ENCODE results near the gene GBP6. TPM values are rescaled to one million over a fixed set of nuclear protein-coding genes. Genes with fewer than 3 reads are reported as not detected.

GBP6 gene
- total RNA-seq, 2 experiments from 2014 or later, result 0.46 to 0.53 TPM

DNA sequence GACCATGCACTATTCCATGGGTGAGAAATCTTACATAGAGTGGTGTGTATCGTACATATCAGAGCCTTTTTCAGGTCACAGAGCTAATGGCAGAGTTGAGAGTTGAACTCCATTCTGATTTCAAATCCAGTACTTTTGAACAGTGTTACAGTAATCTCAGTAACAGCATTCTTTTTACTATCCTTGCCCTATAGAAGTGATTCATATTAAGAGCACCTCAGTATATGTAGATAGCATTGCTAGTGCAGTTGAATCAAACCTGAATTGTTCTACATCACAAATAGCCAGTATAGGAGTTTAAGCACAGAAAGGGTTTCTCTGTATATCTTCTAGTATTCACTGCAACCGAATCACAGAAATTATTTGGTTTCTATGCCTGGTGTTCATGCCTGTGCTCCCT, 11.4 kb upstream of the GBP6 start:
- Mint-ChIP-seq H3K27me3 (no peaks in the 10 kb centered on the region), H3K4me1 (peaks cover 32% of the 10 kb centered on the region), H3K9me3 (ENCODE audit: low read depth) (no peaks in the 10 kb centered on the region), H3K27ac (no peak overlapping the region), H3K4me3 (no peak overlapping the region), H3K36me3 (ENCODE audit: low read depth) (no peaks in the 10 kb centered on the region)
- ChIA-PET CTCF (interaction anchor here (0.5 kb wide), 1 partner anchor 260 kb away, joined by 3 read pairs; no protein-coding TSS in a partner anchor), POLR2A (interaction anchor here (0.6 kb wide), 1 partner anchor 99 kb away, joined by 3 read pairs; no protein-coding TSS in a partner anchor)
- DNase-seq (no peak), ATAC-seq (peak; percentile 66)
- intact Hi-C loops (cut with DNase I, micrococcal nuclease), result no loop called here

DNA sequence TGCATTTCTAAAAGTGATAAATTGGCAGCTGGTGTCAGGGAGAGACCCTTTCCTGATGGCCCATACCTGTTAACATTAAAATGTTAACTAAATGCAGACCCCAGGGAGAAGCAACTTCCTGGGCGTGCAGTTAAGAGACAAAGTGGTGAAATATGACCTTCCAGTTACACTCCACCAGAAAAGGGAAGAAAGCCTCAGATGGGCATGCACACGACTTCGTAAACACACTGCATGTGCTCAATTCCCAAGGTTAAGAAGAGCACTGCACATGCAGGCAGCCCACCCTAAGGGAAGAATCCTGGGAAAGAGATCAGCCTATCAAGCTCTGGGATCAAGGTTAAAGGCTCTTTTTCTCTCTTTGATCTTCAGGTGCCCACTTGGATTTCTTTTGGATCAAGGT, 9.7 kb upstream of the GBP6 start:
- DNase-seq, result no peak
- CTCF ChIA-PET, result no interaction called here
- Mint-ChIP-seq H3K27ac (no peak overlapping the region), H3K9me3 (ENCODE audit: low read depth) (no peaks in the 10 kb centered on the region), H3K4me1 (peaks cover 47% of the 10 kb centered on the region), H3K27me3 (no peaks in the 10 kb centered on the region), H3K36me3 (ENCODE audit: low read depth) (no peaks in the 10 kb centered on the region), H3K4me3 (no peak overlapping the region)
- POLR2A ChIA-PET, result no interaction called here
- ATAC-seq, result no peak
- intact Hi-C loops (cut with DNase I, micrococcal nuclease), result no loop called here

DNA sequence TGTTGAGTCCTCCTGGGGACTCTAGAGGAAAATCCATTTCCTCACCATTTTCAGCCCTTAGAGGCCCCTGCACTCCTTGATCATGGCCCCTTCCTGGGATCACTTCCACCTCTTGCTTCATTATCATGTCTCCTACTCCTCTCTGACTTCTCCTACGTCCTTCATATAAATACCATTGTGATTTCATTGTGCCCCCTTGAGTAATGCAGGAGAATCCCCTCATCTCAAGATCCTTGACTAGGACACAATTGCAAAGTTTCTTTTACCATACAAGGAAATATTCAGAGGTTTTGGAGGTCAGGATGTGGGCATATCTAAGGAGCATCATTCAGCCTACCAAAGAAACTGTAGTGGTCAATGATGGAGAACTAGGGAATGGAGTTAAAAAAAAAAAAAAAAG, 8.8 kb upstream of the GBP6 start:
- ATAC-seq, result no peak
- intact Hi-C loops (cut with DNase I, micrococcal nuclease), result no loop called here
- H3K27ac Mint-ChIP-seq, result no peak overlapping the region

DNA sequence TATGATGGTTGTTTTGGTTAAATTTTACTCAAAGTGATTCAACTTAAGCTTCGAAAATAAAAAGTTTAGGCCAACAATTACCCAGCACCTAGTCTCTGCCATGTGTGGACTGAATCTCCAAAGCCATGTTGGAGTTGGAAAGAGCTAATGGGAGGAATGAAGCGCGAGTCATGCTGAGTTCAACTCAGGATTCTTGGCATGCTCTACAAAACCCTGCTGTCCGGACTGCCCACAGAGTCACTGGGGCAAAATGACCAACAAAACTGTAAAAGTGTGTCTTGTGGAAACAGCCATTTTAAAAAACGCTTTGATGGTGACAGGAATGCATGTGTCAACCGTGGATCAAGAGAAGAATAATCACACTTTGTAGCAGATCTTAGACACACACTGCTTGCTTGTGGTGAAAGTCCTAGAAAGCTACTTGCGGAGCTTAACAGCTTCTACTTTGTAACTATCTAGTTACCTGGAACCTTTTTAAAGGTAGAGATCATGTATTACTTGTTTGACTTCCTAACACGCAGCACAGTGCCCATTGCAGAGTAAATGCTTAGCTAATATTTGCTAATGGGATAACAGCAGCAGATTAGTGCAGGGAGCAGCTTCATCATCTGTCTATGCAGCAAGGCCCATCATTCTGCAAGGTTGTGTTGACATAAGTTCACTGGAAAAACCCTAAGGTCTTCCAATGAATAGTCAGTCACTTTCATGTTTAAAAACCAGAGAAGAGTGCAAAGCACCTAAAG, 7.0 kb upstream of the GBP6 start:
- no peak for DNase-seq
- Mint-ChIP-seq H3K36me3 (ENCODE audit: low read depth) (no peaks in the 10 kb centered on the region), H3K27ac (peak overlapping the region; percentile 84), H3K4me3 (peak overlapping the region; percentile 55), H3K9me3 (ENCODE audit: low read depth) (no peaks in the 10 kb centered on the region), H3K4me1 (peaks cover 44% of the 10 kb centered on the region), H3K27me3 (no peaks in the 10 kb centered on the region)
- intact Hi-C loops (cut with DNase I, micrococcal nuclease), result no loop called here
- CTCF ChIA-PET, result interaction anchor here (0.5 to 6.0 kb wide), 19 partner anchors 8 to 372 kb away, joined by 3 to 57 read pairs (median 4); no protein-coding TSS in a partner anchor
- peak; percentile 58 for ATAC-seq
- POLR2A ChIA-PET, result interaction anchor here (1.8 kb wide), 1 partner anchor 46 kb away, joined by 6 read pairs; no protein-coding TSS in a partner anchor

More for the DNA sequence above, 8.8 kb upstream of the GBP6 start:
- H3K9me3 Mint-ChIP-seq (ENCODE audit: low read depth), result no peaks in the 10 kb centered on the region
- POLR2A ChIA-PET, result no interaction called here
- no peak for DNase-seq
- H3K27me3 Mint-ChIP-seq, result no peaks in the 10 kb centered on the region
- peaks cover 47% of the 10 kb centered on the region for H3K4me1 Mint-ChIP-seq
- H3K36me3 Mint-ChIP-seq (ENCODE audit: low read depth), result no peaks in the 10 kb centered on the region
- no peak overlapping the region for H3K4me3 Mint-ChIP-seq
- CTCF ChIA-PET, result interaction anchor here (0.7 to 6.0 kb wide), 3 partner anchors 86 to 270 kb away, joined by 3 to 57 read pairs (median 3); no protein-coding TSS in a partner anchor

DNA sequence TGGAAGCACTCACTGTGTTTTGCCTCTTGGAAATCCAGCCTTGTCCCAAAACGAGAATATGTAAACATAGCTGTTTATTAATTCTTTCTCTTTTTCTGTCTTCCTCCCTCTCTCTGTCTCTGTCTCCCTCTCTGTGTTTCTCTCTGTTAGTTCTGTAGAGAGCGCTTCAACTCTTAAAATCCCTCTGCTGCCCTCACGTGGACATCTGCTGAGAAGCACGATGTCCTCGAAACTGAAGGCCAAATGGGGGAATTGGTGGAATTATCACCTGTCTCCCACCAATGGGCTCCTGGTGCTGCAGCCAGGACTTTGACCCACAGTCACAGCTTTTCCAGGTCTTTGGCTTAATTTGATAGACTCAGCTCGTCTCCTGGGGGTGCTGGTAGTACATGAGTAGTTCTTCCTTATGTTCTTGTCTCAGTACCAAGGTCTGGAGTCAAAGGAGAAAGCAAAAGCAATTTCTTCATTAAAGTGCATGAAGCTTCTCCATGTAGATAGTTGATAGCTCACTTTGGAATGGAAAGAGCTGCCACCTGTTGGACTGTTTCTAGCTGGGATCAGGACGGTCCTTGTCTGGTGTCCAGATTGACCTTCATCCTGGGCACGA, 5.5 kb upstream of the GBP6 start:
- POLR2A ChIA-PET, result interaction anchor here (1.0 kb wide), 1 partner anchor 84 kb away, joined by 3 read pairs; no protein-coding TSS in a partner anchor
- H3K4me1 Mint-ChIP-seq, result peaks cover 46% of the 10 kb centered on the region
- intact Hi-C loops (cut with DNase I, micrococcal nuclease), result loop anchor here (1.0 to 2.0 kb wide), 8 partner anchors 84 to 360 kb away; partner anchors contain the start of genes GBP2 (in 2 of the 2) and GBP4 (in 1 of the 2)

DNA sequence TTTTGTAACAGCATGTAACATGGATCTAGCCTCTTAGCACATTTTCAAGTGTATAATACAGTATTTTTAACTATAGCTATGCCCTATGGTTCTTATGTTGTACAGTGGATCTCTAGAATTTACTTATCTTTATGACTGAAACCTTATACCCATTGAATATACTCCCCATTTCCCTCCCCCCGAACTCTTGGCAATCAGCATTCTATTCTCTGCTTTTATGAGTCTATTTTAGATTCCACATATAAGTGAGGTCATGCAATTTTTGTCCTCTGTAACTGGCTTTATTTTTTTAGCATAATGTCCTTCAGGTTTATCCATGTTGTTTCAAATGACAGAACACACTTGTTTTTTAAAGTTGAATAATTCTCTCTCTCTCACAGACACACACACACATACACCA, 3.1 kb upstream of the GBP6 start:
- Mint-ChIP-seq H3K4me1 (peaks cover 43% of the 10 kb centered on the region), H3K27ac (no peak overlapping the region), H3K27me3 (no peaks in the 10 kb centered on the region), H3K4me3 (no peak overlapping the region), H3K36me3 (ENCODE audit: low read depth) (no peaks in the 10 kb centered on the region), H3K9me3 (ENCODE audit: low read depth) (no peaks in the 10 kb centered on the region)
- POLR2A ChIA-PET, result interaction anchor here (1.2 kb wide), 1 partner anchor 163 kb away, joined by 3 read pairs; no protein-coding TSS in a partner anchor
- ATAC-seq (no peak), DNase-seq (no peak)
- intact Hi-C loops (cut with DNase I, micrococcal nuclease), result no loop called here
- CTCF ChIA-PET, result interaction anchor here (1.0 to 6.0 kb wide), 3 partner anchors 96 to 363 kb away, joined by 4 to 57 read pairs (median 4); no protein-coding TSS in a partner anchor

More for the DNA sequence above, 5.5 kb upstream of the GBP6 start:
- CTCF ChIA-PET, result interaction anchor here (0.6 to 6.0 kb wide), 33 partner anchors 11 to 427 kb away, joined by 3 to 57 read pairs (median 4); partner anchors contain the start of genes GBP3, GBP4 and GBP5
- peak; percentile 90 for DNase-seq
- H3K27ac Mint-ChIP-seq, result peak overlapping the region; percentile 84
- peak overlapping the region; percentile 55 for H3K4me3 Mint-ChIP-seq
- no peaks in the 10 kb centered on the region for H3K9me3 Mint-ChIP-seq (ENCODE audit: low read depth)
- no peaks in the 10 kb centered on the region for H3K36me3 Mint-ChIP-seq (ENCODE audit: low read depth)
- H3K27me3 Mint-ChIP-seq, result no peaks in the 10 kb centered on the region
- peak; percentile 73 for ATAC-seq

DNA sequence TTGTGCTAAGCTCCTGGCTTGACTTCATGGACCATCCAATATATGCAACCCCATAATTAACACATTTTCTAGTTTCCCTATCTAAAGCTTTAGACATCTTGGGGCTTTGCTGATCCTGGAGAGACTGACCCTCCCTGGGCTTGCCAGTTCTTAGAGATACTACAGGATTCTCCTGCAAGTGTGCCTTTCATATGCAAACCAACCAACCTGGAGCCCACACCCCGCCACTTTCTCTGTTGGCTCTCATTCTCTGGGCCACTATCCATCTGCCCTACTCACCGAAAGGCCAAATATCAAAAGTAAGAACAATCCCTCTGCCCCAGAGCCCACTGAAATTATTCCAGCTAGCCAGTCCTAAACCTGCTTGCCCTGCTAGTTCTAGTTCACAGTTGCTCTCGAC, 2.2 kb upstream of the GBP6 start:
- intact Hi-C loops (cut with DNase I, micrococcal nuclease), result no loop called here
- ATAC-seq (no peak), DNase-seq (no peak)
- POLR2A ChIA-PET, result interaction anchor here (0.6 kb wide), 1 partner anchor 160 kb away, joined by 3 read pairs; no protein-coding TSS in a partner anchor
- CTCF ChIA-PET, result interaction anchor here (0.7 to 2.1 kb wide), 14 partner anchors 16 to 388 kb away, joined by 3 to 6 read pairs (median 4); no protein-coding TSS in a partner anchor
- Mint-ChIP-seq H3K27ac (no peak overlapping the region), H3K36me3 (ENCODE audit: low read depth) (no peaks in the 10 kb centered on the region), H3K9me3 (ENCODE audit: low read depth) (no peaks in the 10 kb centered on the region), H3K27me3 (no peaks in the 10 kb centered on the region), H3K4me3 (no peak overlapping the region), H3K4me1 (peaks cover 37% of the 10 kb centered on the region)

DNA sequence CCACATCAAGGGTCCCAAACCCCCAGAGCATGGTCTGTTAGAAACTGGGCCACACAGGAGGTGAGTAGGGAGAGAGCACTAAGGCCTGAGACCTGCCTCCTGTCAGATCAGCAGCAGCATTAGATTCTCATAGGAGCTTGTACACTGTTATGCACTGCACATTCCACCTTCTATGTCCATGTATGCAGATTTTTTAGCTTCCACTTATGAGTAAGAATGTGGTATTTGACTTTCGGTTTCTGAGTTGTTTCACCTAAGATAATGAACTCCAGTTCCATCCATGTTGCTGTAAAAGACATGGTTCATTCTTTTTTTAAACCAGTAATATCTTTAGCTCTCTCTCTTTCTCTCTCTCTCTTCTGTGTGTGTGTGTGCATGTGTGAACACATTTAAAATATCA, 663 bp upstream of the GBP6 start:
- H3K27ac Mint-ChIP-seq, result peak overlapping the region; percentile 65
- H3K36me3 Mint-ChIP-seq (ENCODE audit: low read depth), result no peaks in the 10 kb centered on the region
- intact Hi-C loops (cut with DNase I, micrococcal nuclease), result loop anchor here (1.0 kb wide), 3 partner anchors 88 to 365 kb away; no protein-coding TSS in a partner anchor
- ATAC-seq (peak; percentile 86), DNase-seq (peak; percentile 22)
- peaks cover 22% of the 10 kb centered on the region for H3K4me1 Mint-ChIP-seq
- H3K4me3 Mint-ChIP-seq, result peak overlapping the region; percentile 34
- no peaks in the 10 kb centered on the region for H3K9me3 Mint-ChIP-seq (ENCODE audit: low read depth)
- ChIA-PET POLR2A (interaction anchor here (0.6 kb wide), 2 partner anchors 53 to 238 kb away, joined by 3 read pairs; partner anchors contain the start of gene GBP2), CTCF (interaction anchor here (0.6 to 3.2 kb wide), 15 partner anchors 13 to 379 kb away, joined by 3 to 18 read pairs (median 4); no protein-coding TSS in a partner anchor)
- H3K27me3 Mint-ChIP-seq, result no peaks in the 10 kb centered on the region

DNA sequence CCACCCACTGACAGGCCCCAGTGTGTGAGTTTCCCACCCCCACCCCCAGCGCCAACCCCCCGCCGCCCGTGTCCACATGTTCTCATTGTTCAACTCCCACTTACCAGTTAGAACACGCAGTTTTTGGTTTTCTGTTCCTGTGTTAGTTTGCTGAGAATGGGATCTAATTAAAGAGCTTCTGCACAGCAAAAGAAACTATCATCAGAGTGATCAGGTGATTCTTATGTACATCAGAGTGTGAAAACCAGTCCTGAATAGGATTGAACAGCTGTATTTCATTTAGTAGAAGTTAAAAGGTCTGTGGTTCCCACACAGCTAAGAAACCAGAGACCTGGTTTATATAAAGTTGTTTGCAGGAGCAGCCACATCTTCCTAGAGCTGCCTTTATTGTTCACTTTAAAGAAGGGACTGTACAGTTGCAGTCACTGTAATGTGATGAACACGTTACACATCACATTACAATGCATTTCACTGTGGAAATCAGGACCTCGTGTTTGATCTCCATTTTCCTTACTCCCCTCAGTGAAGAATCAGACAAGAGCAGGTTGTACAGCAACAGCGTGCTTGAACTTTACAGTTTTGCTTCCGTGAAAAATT, 1.2 kb downstream of the GBP6 start:
- no peak for DNase-seq
- no peak overlapping the region for H3K27ac Mint-ChIP-seq
- no peaks in the 10 kb centered on the region for H3K27me3 Mint-ChIP-seq
- intact Hi-C loops (cut with DNase I, micrococcal nuclease), result no loop called here
- H3K4me1 Mint-ChIP-seq, result peaks cover 15% of the 10 kb centered on the region
- no peak for ATAC-seq
- no peaks in the 10 kb centered on the region for H3K36me3 Mint-ChIP-seq (ENCODE audit: low read depth)
- ChIA-PET CTCF (interaction anchor here (0.7 to 3.2 kb wide), 5 partner anchors 9 to 280 kb away, joined by 3 to 18 read pairs (median 4); no protein-coding TSS in a partner anchor), POLR2A (no interaction called here)
- no peak overlapping the region for H3K4me3 Mint-ChIP-seq
- H3K9me3 Mint-ChIP-seq (ENCODE audit: low read depth), result no peaks in the 10 kb centered on the region

DNA sequence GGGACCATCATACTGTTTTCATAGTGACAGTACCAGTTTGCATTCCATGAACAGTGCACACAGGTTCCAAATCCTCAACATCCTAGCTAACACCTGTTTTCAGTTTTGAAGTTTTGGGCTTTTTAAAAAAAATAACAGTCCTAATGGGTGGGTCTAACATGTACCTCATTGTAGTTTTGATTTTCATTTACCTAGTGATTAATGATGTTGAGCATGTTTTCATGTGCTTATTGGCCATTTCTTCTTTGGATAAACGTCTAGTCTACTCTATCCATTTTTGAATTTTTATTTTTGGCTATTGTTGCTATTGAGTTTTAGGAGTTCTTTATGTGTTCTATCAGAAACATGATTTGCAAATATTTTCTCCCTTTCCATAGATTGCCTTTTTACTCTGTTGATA, 3.4 kb downstream of the GBP6 start:
- CTCF ChIA-PET, result interaction anchor here (1.2 to 1.5 kb wide), 2 partner anchors 17 to 44 kb away, joined by 3 read pairs; no protein-coding TSS in a partner anchor

DNA sequence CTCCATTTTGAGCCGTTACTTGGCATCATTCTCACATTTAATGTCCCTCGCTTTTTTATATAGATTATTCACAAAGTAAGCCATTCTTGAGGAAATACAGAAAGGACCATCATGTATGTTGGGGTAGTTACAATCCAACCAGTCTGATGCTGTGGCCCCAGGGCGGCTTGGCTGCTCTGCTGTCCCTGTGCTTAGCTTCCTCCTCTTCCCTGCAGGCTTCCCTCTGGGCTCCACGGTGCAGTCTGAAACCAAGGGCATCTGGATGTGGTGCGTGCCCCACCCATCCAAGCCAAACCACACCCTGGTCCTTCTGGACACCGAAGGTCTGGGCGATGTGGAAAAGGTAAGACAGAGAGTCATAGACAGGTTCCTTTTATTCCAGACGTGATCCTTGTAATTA, 5.5 kb downstream of the GBP6 start:
- Mint-ChIP-seq H3K27ac (no peak overlapping the region), H3K4me3 (no peak overlapping the region), H3K27me3 (no peaks in the 10 kb centered on the region), H3K36me3 (ENCODE audit: low read depth) (peaks cover 1% of the 10 kb centered on the region), H3K4me1 (no peaks in the 10 kb centered on the region), H3K9me3 (ENCODE audit: low read depth) (peaks cover 5% of the 10 kb centered on the region)
- ChIA-PET POLR2A (no interaction called here), CTCF (no interaction called here)
- ATAC-seq, result no peak
- intact Hi-C loops (cut with DNase I, micrococcal nuclease), result no loop called here
- DNase-seq, result no peak

More for the DNA sequence above, 3.4 kb downstream of the GBP6 start:
- intact Hi-C loops (cut with DNase I, micrococcal nuclease), result no loop called here
- DNase-seq (no peak), ATAC-seq (no peak)
- Mint-ChIP-seq H3K27ac (no peak overlapping the region), H3K27me3 (no peaks in the 10 kb centered on the region), H3K36me3 (ENCODE audit: low read depth) (no peaks in the 10 kb centered on the region), H3K9me3 (ENCODE audit: low read depth) (no peaks in the 10 kb centered on the region), H3K4me1 (peaks cover 15% of the 10 kb centered on the region), H3K4me3 (no peak overlapping the region)
- POLR2A ChIA-PET, result no interaction called here

All from activated CD4-positive, alpha-beta T cell treated with anti-CD3 and anti-CD28 coated beads for 36 hours (primary cell).